ENCODE measurements around the gene PDE2A.

Gene PDE2A

GRCh38 chr11:72635309-72635915 lies 38.8 kb downstream of the PDE2A start:
- H3K4me1 Mint-ChIP-seq = no peaks in the 10 kb centered on the region
- no peaks in the 10 kb centered on the region for H3K9me3 Mint-ChIP-seq
- peaks cover 29 to 42% of the 10 kb centered on the region in 2 donors for H3K27me3 Mint-ChIP-seq
- no peaks in the 10 kb centered on the region for H3K36me3 Mint-ChIP-seq
- DNase-seq (no peak), ATAC-seq (replicated peaks) (no peak)
- H3K27ac Mint-ChIP-seq = no peak overlapping the region
- no peak overlapping the region for H3K4me3 Mint-ChIP-seq

- no peaks in the 10 kb centered on the region for H3K9me3 Mint-ChIP-seq
- H3K27ac Mint-ChIP-seq = no peak overlapping the region
- ATAC-seq (replicated peaks) (no peak), DNase-seq (no peak)
- H3K36me3 Mint-ChIP-seq = no peaks in the 10 kb centered on the region
- peaks cover 36 to 47% of the 10 kb centered on the region in 2 donors for H3K27me3 Mint-ChIP-seq
- peaks cover 0 to 3% of the 10 kb centered on the region in 2 donors for H3K4me1 Mint-ChIP-seq
- no peak overlapping the region for H3K4me3 Mint-ChIP-seq
These were observed 39.6 kb downstream of the PDE2A start for GRCh38 chr11:72634472-72635095.

GRCh38 chr11:72634016-72634415 lies 40.2 kb downstream of the PDE2A start:
- no peak for ATAC-seq (replicated peaks)
- Mint-ChIP-seq H3K4me3 (no peak overlapping the region), H3K9me3 (no peaks in the 10 kb centered on the region), H3K27ac (no peak overlapping the region), H3K27me3 (peaks cover 36 to 47% of the 10 kb centered on the region in 2 donors), H3K4me1 (peaks cover 0 to 3% of the 10 kb centered on the region in 2 donors), H3K36me3 (no peaks in the 10 kb centered on the region)
- no peak for DNase-seq

DNA sequence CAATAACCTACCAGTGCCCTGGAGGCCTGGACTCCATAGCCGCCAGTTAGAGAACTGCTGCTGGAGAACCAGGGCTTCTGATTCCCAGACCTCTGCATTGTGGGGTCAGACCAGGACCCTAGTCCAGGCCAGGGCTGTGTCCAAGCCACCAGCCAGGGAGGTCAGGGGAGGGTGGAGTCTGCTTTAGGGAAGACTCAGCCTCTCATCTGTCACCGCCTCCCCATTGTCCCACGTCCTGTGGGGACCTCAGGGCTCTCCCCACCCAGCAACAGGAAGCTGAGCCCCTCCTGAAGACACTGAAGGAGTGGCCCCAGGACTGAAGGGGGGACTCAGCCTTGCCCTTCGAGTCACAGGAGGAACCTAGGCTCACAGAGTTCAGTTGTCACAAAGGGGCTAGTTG lies 41.2 kb downstream of the PDE2A start:
- H3K4me1 Mint-ChIP-seq = peaks cover 0 to 3% of the 10 kb centered on the region in 2 donors
- DNase-seq = no peak
- H3K27me3 Mint-ChIP-seq = peaks cover 36 to 47% of the 10 kb centered on the region in 2 donors
- no peak for ATAC-seq (replicated peaks)
- no peaks in the 10 kb centered on the region for H3K36me3 Mint-ChIP-seq
- H3K9me3 Mint-ChIP-seq = no peaks in the 10 kb centered on the region
- no peak overlapping the region for H3K4me3 Mint-ChIP-seq
- H3K27ac Mint-ChIP-seq = no peak overlapping the region

DNA sequence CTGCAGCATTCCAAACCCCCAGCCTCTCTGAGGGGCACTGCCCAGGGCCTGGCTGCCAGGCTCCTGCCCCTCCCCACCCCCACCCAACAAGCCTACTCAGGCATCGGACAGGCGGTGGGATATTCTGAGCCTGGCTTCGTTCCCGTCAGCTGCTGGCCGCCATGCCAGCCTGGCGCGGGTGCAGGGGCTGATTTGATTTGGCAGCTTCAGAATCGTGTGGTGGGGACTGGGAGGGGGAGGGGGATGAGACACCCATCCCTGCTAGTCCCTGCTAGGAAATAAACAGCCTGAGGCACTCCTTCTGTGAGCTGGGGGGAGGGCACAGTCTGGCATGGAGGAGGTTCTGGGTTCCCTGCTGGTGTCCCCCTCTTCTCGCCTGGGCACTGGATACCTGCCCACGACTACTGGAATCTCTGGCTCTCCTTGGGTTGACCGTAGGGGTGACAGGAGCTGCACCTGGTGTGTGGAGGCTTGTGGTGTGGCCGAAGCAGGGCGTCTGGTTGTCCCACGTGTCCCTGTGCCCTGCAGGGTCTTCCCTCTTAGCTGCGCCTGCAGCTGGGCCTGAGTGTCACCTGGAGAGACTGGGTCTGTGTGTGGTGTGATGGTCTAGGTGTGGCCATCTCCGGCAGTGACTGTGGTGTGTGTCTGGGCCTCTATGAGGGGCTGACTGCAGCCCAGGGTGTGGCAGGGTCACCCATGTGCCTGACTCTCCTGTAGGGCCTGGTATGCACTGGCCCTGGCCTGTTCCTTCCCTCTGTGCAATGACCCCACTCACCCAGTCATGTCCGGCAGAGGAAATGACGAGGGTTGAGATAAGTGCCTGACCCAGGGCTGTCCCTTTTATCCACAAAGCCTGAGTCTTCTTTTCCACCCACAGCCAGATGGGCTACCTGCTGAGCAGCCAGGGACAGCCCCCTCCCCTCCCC lies 42.2 kb downstream of the PDE2A start:
- Mint-ChIP-seq H3K36me3 (no peaks in the 10 kb centered on the region), H3K4me1 (peaks cover 0 to 3% of the 10 kb centered on the region in 2 donors), H3K27ac (no peak overlapping the region), H3K9me3 (no peaks in the 10 kb centered on the region), H3K27me3 (peaks cover 36 to 40% of the 10 kb centered on the region in 2 donors), H3K4me3 (no peak overlapping the region)
- no peak for DNase-seq
- ATAC-seq (replicated peaks) = no peak

- DNase-seq (no peak), ATAC-seq (replicated peaks) (no peak)
- Mint-ChIP-seq H3K27me3 (peaks cover 33 to 34% of the 10 kb centered on the region in 2 donors), H3K27ac (peak overlapping the region; percentile 4), H3K4me1 (peaks cover 1 to 3% of the 10 kb centered on the region in 2 donors), H3K9me3 (no peaks in the 10 kb centered on the region), H3K4me3 (no peak overlapping the region), H3K36me3 (no peaks in the 10 kb centered on the region)
These were observed 43.9 kb downstream of the PDE2A start for GRCh38 chr11:72630104-72630852.

DNA sequence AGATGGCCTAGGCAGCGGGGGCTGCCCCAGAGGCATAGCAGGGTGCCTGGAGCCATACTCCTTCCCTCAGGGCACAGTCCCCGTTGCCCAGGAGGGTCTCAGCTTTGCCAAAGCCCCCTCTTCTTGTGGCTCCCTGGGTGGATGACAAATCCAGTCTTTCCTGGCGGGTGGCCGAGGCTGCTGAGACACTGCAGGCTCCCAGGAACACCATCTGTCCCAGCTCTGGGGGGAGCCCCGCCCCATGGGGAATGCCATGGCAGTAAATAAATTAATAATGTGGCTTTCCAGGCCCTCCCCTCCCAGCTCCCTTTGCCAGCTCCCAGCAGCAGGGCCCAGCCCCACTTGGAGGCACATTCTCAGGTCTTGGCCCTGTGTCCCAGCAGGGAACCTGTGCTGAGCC lies 45.0 kb downstream of the PDE2A start:
- Mint-ChIP-seq H3K27me3 (peaks cover 37 to 38% of the 10 kb centered on the region in 2 donors), H3K4me1 (peaks cover 4 to 5% of the 10 kb centered on the region in 2 donors)

GRCh38 chr11:72627594-72628281 lies 46.5 kb downstream of the PDE2A start:
- Mint-ChIP-seq H3K27ac (no peak overlapping the region), H3K36me3 (no peaks in the 10 kb centered on the region), H3K27me3 (peaks cover 24 to 31% of the 10 kb centered on the region in 2 donors), H3K4me1 (peaks cover 5 to 6% of the 10 kb centered on the region in 2 donors), H3K4me3 (no peak overlapping the region), H3K9me3 (no peaks in the 10 kb centered on the region)
- ATAC-seq (replicated peaks) = no peak
- no peak for DNase-seq

More for the DNA sequence above, 45.0 kb downstream of the PDE2A start:
- Mint-ChIP-seq H3K4me3 (no peak overlapping the region), H3K36me3 (no peaks in the 10 kb centered on the region), H3K9me3 (no peaks in the 10 kb centered on the region), H3K27ac (no peak overlapping the region)
- DNase-seq (no peak), ATAC-seq (replicated peaks) (no peak)

GRCh38 chr11:72626414-72626936 lies 47.7 kb downstream of the PDE2A start:
- Mint-ChIP-seq H3K27me3 (peaks cover 21 to 26% of the 10 kb centered on the region in 2 donors), H3K4me3 (no peak overlapping the region), H3K27ac (no peak overlapping the region), H3K36me3 (no peaks in the 10 kb centered on the region), H3K9me3 (no peaks in the 10 kb centered on the region), H3K4me1 (peaks cover 11 to 14% of the 10 kb centered on the region in 2 donors)
- ATAC-seq (replicated peaks) (no peak), DNase-seq (no peak)

GRCh38 chr11:72625691-72626413 lies 48.4 kb downstream of the PDE2A start:
- H3K4me3 Mint-ChIP-seq = no peak overlapping the region
- no peak overlapping the region for H3K27ac Mint-ChIP-seq
- no peak for ATAC-seq (replicated peaks)
- H3K4me1 Mint-ChIP-seq = peaks cover 16 to 19% of the 10 kb centered on the region in 2 donors
- H3K27me3 Mint-ChIP-seq = peaks cover 16 to 20% of the 10 kb centered on the region in 2 donors
- H3K36me3 Mint-ChIP-seq = no peaks in the 10 kb centered on the region
- no peaks in the 10 kb centered on the region for H3K9me3 Mint-ChIP-seq
- DNase-seq = no peak

DNA sequence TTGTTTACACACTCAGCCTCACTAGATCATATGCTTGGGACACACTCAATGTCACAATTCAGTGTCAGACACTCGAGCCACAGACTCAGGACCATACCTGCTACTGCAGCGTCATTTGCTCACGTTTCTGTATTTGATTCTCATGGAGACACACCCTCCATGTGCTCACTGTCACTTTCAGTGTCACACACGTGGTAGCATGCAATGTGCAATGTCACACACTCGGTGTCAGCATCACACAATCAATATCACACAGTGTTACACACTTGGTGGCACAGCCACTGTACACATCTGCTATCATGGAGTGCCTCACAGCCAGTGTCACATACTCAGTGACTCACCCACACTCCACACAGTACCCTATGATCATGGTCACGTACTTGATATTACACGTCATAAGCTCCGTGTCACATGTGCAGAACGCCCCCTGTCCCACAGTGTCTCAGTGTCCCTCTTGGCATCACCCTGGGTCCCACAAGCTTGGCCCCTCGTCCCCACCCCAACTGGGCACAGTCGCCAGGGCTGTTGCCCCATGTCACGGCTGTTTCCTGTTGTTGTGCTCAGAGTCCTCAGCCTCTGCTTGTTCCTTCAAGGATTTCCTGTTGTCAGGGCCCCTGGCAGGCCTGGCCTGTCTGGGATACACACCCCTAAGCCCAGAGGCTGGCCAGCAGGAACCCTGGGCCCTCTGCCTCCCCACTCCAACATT lies 49.6 kb downstream of the PDE2A start:
- DNase-seq (no peak), ATAC-seq (replicated peaks) (peak in 1 of 2 donors; percentile 42)
- peaks cover 6 to 12% of the 10 kb centered on the region in 2 donors for H3K27me3 Mint-ChIP-seq
- H3K9me3 Mint-ChIP-seq = no peaks in the 10 kb centered on the region
- no peaks in the 10 kb centered on the region for H3K36me3 Mint-ChIP-seq
- peaks cover 13 to 19% of the 10 kb centered on the region in 2 donors for H3K4me1 Mint-ChIP-seq
- H3K4me3 Mint-ChIP-seq = no peak overlapping the region
- peak overlapping the region; percentile 63 for H3K27ac Mint-ChIP-seq

DNA sequence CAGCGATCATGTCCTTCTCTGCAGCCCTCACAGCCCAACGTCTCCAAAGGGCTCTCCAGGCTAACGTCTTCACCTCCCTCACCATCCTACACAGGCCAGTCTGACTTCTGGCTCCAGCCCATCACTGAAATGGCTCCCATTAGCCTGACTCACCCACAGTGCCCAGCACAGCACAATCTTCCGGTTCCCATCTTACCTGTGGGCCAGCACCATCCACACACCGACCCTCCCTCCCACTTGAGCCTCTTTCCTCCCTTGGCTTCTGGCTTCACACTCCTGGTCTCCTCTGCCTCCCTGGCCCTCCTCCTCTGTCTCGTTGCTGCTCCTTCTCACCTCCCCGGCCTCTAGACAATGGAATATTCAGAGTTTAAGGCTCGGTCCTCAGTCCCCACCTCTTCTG lies 51.2 kb downstream of the PDE2A start:
- peaks cover 14 to 19% of the 10 kb centered on the region in 2 donors for H3K27me3 Mint-ChIP-seq
- H3K9me3 Mint-ChIP-seq = no peaks in the 10 kb centered on the region
- DNase-seq (no peak), ATAC-seq (replicated peaks) (no peak)
- H3K4me3 Mint-ChIP-seq = no peak overlapping the region
- H3K4me1 Mint-ChIP-seq = peaks cover 13 to 19% of the 10 kb centered on the region in 2 donors
- no peaks in the 10 kb centered on the region for H3K36me3 Mint-ChIP-seq
- no peak overlapping the region for H3K27ac Mint-ChIP-seq

Data from stimulated activated naive B cell treated with anti-CD40 and anti-IgM and Interleukin-4, amounts not matched to agents 10 μg/mL and 1 μg/mL and 100 μg/mL, for 72 hours (primary cell).